ENCODE data around the gene RAB7B.

- TF ChIP-seq MAX (IDR thresholded peaks at IDR 0.05) (no peak), CTCF (IDR thresholded peaks at IDR 0.05 in 2 of 3, conservative IDR thresholded peaks at IDR 0.05 in 1 of 3; ENCODE audit: borderline replicate concordance in 1 of 3, insufficient read depth in 1 of 3, low read depth in 2 of 3, low read length in 2 of 3) (no peak), POLR2AphosphoS5 (IDR thresholded peaks at IDR 0.05; ENCODE audit: low read depth, low read length) (no peak), SP1 (IDR thresholded peaks at IDR 0.05; ENCODE audit: low read depth) (no peak), JUND (IDR thresholded peaks at IDR 0.05) (no peak), SIN3A (IDR thresholded peaks at IDR 0.05; ENCODE audit: low read depth) (no peak), EZH2 (IDR thresholded peaks at IDR 0.05) (no peak), POLR2A (IDR thresholded peaks at IDR 0.05; ENCODE audit: borderline replicate concordance, extremely low read depth, insufficient read depth, insufficient read length) (no peak), TCF7L2 (IDR thresholded peaks at IDR 0.05; ENCODE audit: borderline replicate concordance, extremely low read depth, insufficient read depth, insufficient read length) (no peak), EZH2phosphoT487 (IDR thresholded peaks at IDR 0.05; ENCODE audit: borderline replicate concordance) (no peak), ATF3 (IDR thresholded peaks at IDR 0.05) (no peak), EGR1 (IDR thresholded peaks at IDR 0.05; ENCODE audit: low read depth) (no peak), FOSL1 (IDR thresholded peaks at IDR 0.05; ENCODE audit: low read depth) (no peak)
These were observed 10.1 kb downstream of the RAB7B start for GRCh38 chr1:205993068-205993467.
